HPDE6-E6E7 (cell line): ENCODE data around the gene NEB.
A peak's percentile ranks its signal among the peaks of the same experiment; 100 is the strongest.
"Not testable (repeated sequence)": the region's sequence is repeated elsewhere in the genome, so short reads cannot be mapped to it uniquely, and the experiment has no call there.

Experiments used
- DNase-seq: peaks from one replicate; pipeline ENCODE4 v3.0.0; 2011; ENCODE audit warnings: missing footprints; ENCODE audit errors: extremely low spot score

The NEB gene

DNA sequence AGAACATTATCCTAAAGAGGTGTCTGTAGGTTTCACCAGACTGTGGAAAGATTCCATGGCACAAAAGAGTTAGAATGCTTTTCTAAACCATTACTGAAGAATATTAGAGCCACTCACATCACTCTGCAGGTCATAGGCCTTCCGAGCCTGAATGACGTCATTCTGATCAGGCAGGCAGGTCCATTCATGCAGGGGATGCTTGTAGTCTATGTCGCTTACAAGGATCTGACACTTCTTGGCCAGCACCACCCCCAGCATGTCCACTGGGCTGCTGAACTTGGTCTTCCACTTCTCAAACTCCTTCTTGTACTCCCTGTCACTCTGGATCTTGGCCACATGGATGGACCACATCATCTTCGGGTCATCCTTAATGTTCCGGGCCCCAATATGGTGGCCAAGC is 120.1 kb downstream of the NEB start:
- no peak for DNase-seq

DNA sequence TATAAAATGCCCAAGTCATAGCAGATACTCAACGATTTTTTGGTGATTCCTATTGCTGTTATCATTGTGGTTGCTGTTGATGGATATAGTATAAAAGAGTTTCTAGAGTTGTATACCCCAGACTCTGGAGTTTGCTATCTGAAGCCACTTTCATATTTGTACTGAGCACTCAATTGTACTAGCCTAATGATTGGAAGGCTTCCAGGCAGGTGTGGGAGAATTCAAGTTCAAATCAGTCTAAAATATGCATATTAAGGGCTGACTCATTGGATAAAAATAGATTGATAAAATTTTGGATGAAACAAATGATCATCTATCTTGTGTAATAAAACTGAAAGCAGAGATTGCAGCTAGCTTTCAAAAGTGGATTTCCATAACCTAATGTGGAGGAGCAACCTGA is 122.9 kb downstream of the NEB start:
- DNase-seq = no peak

DNA sequence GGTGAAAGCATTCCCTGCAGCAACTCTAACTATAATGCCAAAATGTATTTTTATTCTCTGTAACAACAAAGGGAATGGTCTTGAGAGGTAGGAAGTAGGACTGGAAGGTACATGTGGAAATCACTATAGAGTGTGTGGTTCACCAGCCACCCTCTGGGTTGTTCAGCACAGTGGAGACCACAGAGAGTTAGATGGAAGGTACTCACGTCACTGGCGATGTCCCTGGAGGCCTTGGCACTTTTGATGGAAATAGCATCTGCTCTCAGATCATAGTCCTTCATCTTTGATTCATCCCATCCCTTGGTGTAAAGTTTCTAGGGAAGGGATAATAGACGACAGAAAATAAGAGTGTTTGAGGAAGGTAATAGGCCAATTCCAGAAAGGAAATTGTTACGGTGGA is 124.0 kb downstream of the NEB start:
- DNase-seq = no peak

DNA sequence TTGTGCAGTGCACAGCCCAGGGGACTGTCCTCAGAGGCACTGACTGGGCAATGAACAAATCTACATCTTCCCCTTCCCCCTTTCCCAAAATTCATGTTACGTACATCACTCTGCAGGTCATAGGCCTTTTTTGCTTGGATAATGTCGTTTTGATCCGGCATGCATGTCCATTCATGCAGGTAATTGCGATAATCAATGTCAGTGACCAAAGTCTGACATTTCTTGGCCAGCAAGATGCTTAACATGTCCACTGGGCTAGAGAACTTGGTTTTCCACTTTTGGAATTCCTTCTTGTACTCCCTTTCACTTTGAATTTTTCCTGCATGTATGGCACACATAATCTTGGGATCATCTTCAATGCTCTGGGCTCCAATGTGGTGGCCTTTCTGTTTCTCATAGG is 124.6 kb downstream of the NEB start:
- DNase-seq = no peak

DNA sequence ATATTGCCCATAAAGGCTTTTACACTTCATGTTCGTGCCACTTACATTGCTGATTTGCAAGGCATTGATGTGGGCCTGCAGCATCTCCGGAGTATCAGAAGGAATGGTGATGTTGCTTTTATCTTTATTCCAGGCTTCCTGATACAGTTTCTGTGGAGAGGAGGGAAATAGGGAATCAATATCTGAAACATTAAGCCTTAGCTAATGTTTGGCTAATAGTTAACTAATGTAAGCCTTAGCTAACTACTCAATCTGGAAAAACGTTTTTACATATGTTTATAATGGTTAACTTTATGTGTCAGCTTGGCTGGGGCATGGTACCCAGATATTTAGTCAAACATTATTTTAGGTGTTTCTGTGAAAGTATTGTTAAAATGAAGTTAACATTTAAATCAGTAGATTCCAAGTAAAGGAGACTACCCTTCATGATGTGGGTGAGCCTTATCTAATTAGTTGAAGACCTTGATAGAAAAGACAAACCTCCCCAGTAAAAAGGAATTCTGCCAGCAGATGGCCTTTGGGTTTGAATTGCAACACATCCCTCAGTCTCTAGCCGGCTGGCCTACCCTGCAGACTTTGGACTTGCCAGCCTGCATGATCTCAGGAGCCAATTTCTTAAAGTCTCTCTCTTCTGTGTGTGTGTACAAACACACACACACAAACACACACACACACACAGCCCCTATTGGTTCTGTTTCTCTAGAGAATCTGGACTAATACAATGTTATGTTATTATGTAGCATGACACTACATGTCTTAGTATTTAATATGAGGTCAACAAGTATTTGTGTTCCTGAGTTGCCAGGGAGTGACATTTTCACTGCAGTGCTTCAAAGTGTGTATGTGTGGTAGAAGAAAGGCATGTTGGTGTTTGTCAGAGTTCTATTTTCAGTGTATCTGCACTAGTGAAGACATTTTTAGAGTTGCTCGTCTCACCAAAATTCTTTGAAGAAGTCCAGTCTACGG is 126.5 kb downstream of the NEB start:
- not testable (repeated sequence) for DNase-seq

DNA sequence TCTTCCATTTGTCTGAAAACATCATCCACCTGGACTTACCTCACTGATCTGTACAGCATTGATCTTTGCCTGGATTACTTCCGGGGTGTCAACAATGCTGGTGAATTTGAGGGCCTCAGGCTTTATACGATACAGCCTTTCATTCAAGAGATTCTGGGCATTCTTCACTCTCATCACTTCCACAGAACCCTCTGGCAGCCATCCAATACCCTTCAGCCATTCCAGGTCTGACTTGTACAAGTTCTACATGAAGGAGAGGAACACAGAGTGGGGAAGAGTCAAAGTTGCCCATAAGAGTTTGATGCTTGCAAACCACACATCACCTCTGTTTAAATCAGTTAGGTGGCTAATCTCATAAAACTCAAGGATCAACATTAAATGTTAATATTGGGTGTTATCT is 130.7 kb downstream of the NEB start:
- DNase-seq = not testable (repeated sequence)

DNA sequence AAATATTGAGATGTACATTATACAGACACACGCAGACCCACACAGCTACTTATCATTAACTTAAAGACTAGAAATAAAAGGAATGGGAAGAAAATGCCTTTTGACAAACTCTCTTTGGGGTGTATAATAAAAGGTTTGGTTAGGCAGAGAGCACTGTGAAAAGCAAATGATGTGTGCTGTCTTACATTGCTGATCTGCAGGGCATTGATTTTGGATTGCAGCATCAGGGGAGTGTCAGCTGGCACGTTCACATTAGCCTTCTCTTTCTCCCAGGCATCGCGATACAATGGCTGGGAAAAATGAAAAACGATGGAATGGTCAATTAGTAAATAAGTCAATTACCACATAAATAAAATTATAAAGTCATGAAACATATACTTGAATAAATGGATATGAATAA is 131.9 kb downstream of the NEB start:
- DNase-seq = not testable (repeated sequence)

DNA sequence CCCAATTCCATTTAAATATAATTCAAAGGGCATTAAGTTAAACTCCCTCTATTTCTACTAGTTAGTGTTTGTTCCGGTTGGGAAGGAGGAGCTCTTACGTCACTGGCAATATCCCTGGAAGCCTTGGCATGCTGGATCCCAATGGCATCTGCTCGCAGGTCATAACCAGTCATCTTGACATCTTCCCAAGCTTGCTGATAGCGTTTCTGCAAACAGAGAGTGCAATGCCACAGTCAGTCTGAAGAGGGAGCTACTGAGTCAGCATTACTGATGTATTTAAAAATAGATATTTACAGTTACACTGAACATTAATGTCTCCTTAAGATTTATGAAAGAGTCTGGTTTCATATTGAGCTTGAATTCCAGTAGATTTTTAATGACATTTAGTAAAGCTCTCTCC is 132.5 kb downstream of the NEB start:
- DNase-seq = not testable (repeated sequence)

DNA sequence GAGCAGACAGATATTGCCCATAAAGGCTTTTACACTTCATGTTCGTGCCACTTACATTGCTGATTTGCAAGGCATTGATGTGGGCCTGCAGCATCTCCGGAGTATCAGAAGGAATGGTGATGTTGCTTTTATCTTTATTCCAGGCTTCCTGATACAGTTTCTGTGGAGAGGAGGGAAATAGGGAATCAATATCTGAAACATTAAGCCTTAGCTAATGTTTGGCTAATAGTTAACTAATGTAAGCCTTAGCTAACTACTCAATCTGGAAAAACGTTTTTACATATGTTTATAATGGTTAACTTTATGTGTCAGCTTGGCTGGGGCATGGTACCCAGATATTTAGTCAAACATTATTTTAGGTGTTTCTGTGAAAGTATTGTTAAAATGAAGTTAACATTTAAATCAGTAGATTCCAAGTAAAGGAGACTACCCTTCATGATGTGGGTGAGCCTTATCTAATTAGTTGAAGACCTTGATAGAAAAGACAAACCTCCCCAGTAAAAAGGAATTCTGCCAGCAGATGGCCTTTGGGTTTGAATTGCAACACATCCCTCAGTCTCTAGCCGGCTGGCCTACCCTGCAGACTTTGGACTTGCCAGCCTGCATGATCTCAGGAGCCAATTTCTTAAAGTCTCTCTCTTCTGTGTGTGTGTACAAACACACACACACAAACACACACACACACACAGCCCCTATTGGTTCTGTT is 137.2 kb downstream of the NEB start:
- DNase-seq = not testable (repeated sequence)

DNA sequence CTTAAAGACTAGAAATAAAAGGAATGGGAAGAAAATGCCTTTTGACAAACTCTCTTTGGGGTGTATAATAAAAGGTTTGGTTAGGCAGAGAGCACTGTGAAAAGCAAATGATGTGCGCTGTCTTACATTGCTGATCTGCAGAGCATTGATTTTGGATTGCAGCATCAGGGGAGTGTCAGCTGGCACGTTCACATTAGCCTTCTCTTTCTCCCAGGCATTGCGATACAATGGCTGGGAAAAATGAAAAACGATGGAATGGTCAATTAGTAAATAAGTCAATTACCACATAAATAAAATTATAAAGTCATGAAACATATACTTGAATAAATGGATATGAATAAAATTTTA is 142.4 kb downstream of the NEB start:
- not testable (repeated sequence) for DNase-seq

DNA sequence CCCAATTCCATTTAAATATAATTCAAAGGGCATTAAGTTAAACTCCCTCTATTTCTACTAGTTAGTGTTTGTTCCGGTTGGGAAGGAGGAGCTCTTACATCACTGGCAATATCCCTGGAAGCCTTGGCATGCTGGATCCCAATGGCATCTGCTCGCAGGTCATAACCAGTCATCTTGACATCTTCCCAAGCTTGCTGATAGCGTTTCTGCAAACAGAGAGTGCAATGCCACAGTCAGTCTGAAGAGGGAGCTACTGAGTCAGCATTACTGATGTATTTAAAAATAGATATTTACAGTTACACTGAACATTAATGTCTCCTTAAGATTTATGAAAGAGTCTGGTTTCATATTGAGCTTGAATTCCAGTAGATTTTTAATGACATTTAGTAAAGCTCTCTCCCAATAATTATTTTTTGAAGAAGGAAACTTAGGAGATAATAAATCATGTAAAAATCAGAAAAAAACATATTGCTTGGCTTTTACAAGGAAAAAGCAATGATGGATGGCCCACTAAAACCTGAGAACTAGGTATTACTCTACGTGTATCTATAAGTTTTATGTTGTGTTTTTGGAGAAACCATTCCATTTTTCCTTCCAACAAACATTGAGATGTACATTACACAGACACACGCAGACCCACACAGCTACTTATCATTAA is 142.9 kb downstream of the NEB start:
- not testable (repeated sequence) for DNase-seq

DNA sequence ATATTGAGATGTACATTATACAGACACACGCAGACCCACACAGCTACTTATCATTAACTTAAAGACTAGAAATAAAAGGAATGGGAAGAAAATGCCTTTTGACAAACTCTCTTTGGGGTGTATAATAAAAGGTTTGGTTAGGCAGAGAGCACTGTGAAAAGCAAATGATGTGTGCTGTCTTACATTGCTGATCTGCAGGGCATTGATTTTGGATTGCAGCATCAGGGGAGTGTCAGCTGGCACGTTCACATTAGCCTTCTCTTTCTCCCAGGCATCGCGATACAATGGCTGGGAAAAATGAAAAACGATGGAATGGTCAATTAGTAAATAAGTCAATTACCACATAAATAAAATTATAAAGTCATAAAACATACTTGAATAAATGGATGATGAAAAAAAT is 153.0 kb downstream of the NEB start:
- DNase-seq = not testable (repeated sequence)

DNA sequence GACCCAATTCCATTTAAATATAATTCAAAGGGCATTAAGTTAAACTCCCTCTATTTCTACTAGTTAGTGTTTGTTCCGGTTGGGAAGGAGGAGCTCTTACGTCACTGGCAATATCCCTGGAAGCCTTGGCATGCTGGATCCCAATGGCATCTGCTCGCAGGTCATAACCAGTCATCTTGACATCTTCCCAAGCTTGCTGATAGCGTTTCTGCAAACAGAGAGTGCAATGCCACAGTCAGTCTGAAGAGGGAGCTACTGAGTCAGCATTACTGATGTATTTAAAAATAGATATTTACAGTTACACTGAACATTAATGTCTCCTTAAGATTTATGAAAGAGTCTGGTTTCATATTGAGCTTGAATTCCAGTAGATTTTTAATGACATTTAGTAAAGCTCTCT is 153.6 kb downstream of the NEB start:
- not testable (repeated sequence) for DNase-seq

DNA sequence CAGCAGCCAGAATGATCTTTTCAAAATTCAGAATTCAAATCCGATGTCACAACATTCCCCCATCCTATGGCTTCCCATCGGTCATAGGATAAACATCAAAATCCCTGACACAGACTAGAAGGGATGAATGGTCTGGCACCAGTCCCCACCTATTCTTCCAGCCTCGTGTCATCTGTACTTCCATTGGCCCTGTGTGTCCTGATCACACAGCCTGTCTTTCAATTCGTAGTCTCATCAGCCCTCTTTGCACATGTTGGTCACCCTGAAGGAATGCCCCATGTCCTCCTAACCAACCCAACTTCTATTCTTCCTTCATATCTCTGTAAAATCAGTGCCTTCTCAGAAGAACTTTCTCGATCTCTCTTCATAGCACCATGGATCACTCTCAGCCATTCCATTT is 157.2 kb downstream of the NEB start:
- no peak for DNase-seq

DNA sequence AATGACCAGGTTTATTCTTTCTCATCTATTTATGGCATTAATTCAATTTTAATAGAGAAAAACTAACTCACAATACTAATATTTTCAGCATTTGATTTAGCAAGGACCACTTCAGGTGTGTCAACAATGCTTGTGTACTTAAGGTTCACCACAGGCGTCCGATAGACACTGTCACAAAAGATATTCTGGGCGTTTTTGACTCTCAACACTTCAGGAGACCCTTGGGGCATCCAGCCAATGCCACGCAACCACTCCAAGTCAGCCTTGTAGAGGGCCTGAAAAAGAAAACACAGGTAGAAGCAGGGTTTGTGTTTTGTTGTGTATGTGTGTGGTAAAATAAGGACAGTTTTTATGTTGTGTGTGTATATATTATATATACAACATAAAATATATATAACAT is 158.2 kb downstream of the NEB start:
- no peak for DNase-seq

DNA sequence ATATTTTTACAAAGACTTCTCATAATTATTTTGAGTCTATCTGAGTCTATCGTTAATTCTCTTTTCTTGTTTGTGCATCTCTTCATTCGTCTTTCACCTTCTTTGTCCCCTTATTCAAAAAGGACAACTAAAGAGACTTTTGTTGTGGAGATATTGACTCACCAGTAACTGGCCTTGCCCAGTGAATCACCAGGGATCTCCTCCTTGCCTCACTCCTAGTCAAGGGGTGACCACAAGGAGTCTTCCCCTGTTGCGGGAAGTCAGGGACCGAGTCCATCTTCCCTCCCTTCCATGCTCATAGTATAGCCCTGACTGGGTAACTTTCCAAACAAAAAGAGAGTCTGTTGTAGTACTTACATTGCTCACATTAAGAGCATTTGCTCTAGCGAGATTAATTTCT is 158.9 kb downstream of the NEB start:
- DNase-seq = peak; percentile 9

DNA sequence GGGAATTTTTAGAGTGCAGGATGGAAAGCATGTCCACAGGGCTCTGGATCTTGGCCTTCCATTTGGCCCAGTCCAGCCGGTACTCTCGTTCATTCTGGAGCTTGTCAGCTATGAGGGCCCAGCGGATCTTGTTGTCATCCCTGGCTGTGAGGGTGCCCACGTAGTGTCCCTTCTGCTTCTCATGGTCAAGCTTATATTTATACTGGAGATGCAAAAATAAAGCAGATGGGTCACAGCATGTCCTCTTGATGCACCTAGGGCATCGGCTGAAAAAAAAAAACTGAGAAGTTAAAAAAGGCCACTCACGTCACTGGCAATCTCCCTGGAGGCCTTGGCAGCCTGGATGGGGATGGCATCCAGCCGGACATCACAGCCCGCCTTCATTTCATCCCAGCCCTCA is 164.1 kb downstream of the NEB start:
- no peak for DNase-seq

DNA sequence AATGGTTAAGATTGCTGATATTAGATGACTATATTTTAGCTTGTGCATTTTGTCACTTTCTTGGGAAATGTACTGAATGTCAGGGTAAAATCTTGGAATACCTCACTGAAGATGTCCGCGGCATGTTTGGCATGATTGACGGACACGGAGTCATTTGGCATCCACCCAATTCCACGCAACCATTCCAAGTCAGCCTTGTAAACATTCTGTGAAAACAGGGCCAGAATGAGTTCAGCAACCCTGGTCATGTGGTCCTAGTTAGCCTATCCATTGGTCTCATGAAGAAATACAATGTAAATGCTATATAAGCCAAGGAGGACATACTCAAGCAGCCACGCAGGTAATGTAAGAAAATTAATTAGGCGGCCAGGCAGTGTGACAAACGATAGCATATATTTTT is 165.1 kb downstream of the NEB start:
- no peak for DNase-seq

DNA sequence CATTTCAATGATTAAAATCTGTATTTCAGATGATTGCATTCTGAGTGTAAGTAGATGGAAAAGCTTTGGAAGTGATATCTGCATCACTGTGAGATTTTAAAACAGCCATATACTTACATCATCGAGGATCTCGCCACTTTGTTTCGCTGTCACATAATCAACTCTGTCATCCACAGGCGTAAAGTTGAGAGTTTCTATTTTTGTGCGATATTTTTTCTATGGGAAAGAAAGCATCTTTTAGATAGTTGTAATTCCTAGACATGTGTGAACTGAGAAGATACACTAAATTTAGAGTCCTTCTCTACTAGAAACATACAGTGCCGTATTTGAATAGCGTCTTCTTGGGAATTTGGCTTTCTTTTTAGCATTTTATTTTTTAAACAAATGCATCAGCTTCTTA is 165.8 kb downstream of the NEB start:
- no peak for DNase-seq

DNA sequence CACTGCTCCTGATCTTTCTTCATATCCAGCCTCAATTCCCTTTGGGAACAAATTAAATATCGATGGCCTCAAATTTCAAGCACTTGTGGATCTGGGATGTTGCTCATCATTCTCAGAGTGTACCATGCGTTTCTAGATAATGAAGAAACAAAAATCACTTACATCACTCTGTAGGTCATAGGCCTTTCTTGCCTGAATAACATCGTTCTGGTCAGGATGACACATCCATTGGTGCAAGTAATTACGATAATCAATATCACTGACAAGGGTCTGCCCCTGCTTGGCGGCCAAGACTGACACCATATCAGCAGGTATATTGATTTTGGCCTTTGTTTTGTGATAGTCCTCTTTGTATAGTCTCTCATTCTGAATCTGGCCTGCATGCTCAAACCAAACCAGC is 167.3 kb downstream of the NEB start:
- no peak for DNase-seq

DNA sequence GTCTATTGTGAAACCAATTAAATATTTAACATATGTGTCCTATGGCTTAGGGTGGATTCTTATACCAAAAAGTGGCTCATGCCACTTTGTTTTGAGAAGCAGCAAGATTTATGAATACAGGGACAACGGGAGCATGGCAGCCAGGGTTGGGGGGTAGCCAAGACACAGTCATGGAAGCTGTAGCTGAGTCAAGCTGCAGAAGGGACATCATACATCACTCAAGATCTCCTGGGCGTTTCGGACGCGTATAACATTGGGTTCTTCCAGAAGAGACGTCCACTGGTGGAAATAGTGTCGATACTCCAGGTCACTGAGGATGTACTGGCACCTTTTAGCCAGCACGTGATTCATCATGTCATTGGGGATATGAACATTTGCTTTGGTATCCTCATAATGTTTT is 171.9 kb downstream of the NEB start:
- DNase-seq = no peak

DNA sequence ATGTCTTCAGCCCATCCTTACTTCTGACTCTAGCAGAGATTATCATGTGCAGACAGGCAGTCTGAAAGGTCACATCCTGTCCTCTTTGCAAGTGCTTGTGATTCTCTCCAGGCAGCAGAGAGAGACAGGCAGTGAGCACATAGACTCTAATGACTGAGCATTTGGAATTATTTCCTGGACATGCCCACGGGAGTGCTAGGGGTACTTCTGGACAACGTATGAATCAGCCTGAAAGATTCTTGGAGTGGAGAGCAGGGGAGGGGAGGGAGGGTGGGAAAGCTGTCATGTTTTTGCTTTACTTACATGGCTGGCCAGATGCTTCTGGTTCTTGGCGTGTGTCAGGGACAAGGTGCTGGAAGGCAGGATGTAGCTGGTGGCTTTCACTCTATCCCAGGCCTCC is 174.0 kb downstream of the NEB start:
- DNase-seq = no peak

DNA sequence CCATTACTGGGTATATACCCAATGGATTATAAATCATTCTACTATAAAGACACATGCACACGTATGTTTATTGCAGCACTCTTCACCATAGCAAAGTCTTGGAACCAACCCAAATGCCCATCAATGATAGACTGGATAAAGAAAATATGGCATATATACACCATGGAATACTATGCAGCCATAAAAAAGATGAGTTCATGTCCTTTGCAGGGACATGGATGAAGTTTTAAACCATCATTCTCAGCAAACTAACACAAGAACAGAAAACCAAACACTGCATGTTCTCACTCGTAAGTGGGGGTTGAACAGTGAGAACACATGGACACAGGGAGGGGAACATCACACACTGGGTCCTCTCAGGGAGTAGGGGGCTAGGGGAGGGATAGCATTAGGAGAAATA is 174.8 kb downstream of the NEB start:
- not testable (repeated sequence) for DNase-seq
